RKO (cell line): ENCODE results near the gene THEMIS2.
A peak's percentile ranks its signal among the peaks of the same experiment; 100 is the strongest.
"Not testable (repeated sequence)": the region's sequence is repeated elsewhere in the genome, so short reads cannot be mapped to it uniquely, and the experiment has no call there.

ENCODE experiments used
- DNase-seq: peaks from one replicate; pipeline ENCODE4 v3.0.0-alpha.2; 2016; ENCODE audit warnings: low spot score

THEMIS2 gene

GRCh38 chr1:27862671-27863537 lies 9.4 kb upstream of the THEMIS2 start:
- peak; percentile 93 for DNase-seq

- DNase-seq: no peak
Observed at GRCh38 chr1:27863538-27863915, 8.8 kb upstream of the THEMIS2 start.

GRCh38 chr1:27864264-27864895 lies 8.0 kb upstream of the THEMIS2 start:
- no peak for DNase-seq

GRCh38 chr1:27865821-27866220 lies 6.5 kb upstream of the THEMIS2 start:
- DNase-seq: no peak

GRCh38 chr1:27868556-27868931 lies 3.8 kb upstream of the THEMIS2 start:
- DNase-seq: no peak

GRCh38 chr1:27868932-27869718 lies 3.2 kb upstream of the THEMIS2 start:
- DNase-seq: no peak

GRCh38 chr1:27869719-27870085 lies 2.6 kb upstream of the THEMIS2 start:
- DNase-seq: no peak

- not testable (repeated sequence) for DNase-seq
Observed at GRCh38 chr1:27871076-27871475, 1.3 kb upstream of the THEMIS2 start.

- no peak for DNase-seq
Observed at GRCh38 chr1:27872802-27873551, 633 bp downstream of the THEMIS2 start.

- DNase-seq: no peak
Observed at GRCh38 chr1:27873671-27874384, 1.5 kb downstream of the THEMIS2 start.

- DNase-seq: no peak
Observed at GRCh38 chr1:27876341-27877114, 4.2 kb downstream of the THEMIS2 start.

- no peak for DNase-seq
Observed at GRCh38 chr1:27877115-27877416, 4.7 kb downstream of the THEMIS2 start.

GRCh38 chr1:27878039-27878438 lies 5.7 kb downstream of the THEMIS2 start:
- DNase-seq: no peak

GRCh38 chr1:27878787-27879335 lies 6.5 kb downstream of the THEMIS2 start:
- no peak for DNase-seq

GRCh38 chr1:27879374-27880082 lies 7.2 kb downstream of the THEMIS2 start:
- no peak for DNase-seq

GRCh38 chr1:27882543-27882903 lies 10.2 kb downstream of the THEMIS2 start:
- DNase-seq: no peak

GRCh38 chr1:27883536-27883935 lies 11.2 kb downstream of the THEMIS2 start:
- DNase-seq: no peak

- DNase-seq: no peak
Observed at GRCh38 chr1:27884006-27884954, 11.9 kb downstream of the THEMIS2 start.

- DNase-seq: no peak
Observed at GRCh38 chr1:27885114-27885528, 12.8 kb downstream of the THEMIS2 start.
